GM19395 (cell line): ENCODE measurements around the gene ZNF749.

Source experiments
- ATAC-seq: cut with Tn5 transposase; IDR thresholded peaks from one replicate; pipeline ENCODE4 v1.9.1; 2021; ENCODE audit warnings: mild to moderate bottlenecking, moderate library complexity; ENCODE audit not compliant: unreplicated experiment

The ZNF749 gene

DNA sequence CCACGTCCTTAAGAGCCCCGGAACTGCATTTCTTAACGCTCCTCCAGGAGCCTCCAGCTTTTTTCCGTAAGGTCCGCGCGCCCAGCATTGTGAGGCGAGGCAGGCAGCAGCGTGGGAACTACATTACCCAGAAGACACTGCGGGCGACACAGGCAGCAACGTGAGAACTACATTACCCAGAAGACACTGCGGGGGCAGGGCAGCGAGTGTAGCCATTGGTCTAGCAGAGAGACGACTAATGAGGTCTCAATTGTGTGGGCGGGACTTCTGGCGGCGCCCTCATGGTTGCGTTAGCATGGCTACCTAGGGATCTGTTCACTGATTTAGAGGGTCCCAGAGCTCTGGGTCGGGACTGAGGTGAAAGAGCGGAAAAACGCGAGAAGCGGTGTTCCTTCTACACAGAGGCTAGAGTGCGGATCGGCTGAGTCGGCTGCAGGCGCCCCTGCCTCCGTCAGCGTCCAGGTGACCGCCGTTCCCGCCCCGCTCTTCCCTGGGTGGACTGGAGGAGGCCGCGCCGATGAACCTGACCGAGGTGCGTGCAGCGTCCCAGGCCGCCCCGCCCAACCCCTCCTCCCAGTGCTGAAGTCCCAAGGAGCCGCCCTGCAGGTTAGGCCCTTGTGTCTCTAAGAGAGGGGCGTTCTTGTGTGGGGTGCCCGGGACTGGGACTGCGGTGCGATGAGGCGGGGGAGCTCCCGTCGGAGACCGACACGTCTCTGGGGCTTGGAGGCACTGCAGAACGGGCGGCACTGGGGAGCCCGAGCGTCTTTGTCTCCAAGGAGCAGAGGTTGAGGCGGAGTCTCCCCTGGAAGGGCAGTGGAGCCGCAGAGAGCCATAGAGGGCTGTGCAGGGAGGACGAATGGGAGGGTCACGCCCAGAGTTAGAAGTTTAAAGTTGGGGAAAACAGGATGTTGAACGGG is at the start of gene ZNF749:
TSS of gene ZNF749 (plus strand) at position 264 of the 917 bp plus-strand sequence. CDS start at position 518, 254 bp downstream.
- ATAC-seq = peak; percentile 98

DNA sequence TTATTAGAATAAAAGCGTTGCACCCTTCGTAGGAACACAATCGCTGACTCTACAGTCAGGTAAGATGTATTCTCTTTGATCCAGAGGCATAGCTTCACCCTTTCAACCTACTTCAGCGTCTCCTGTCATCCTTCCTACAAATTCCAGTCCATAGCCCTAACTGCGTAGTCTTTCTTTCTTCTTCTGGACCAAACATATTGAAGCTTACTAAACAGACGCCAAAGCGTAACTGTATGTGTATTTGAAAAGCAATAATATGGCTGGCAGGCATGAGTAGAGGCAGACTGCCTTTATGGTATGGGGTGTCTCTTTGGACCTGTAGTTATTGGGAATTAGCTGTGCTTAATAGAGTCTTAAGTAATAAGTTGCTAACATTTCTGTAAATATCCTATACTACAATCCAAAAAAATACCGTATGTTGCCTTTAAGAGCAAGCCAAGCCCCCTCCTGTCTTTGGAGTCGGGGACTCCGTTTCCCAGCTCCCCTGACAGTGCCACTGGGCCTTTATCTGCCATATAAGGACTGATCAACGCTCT is 45.9 kb upstream of the ZNF749 start:
- peak; percentile 5 for ATAC-seq

DNA sequence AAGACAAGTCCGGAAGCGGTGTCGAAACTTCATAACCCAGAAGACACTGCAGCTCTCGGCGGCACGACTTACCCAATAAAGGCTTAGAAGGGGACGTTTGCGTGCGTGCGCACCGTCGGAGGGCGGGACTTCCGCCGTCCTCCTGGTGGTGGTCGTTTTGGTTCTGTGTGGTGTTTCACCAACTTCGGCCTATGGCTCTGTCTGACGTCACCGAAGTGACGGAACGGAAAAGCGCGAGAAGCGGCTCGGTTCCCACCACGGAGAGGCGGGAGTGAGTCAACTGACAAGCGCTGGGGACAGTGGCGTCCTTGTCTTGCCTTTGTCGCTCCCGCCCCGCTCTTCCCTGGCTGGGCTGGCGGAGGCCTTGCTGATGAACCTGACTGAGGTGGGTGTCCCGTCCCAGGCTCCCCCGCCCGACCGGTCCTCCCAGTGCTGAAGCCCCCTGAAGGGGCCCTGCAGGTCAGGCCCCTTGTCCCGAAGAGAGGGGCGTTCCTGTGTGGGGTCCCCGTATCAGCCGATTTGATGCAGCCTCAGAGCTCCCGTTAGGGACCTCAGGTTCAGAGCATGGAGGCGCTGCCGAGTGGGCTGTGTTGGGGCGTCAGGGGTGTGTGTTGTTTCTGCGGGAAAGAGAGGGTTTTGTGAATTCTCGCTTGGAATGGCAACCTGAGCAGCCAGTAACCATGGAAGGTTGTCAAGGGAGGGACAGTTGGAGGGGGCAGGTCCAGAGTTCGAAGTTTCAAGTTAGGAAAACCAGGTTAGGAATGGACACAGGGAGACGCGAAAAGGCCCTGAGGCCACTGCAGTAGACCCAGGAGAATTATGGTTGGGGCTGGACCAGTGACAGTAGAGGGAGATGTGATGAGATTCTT is 45.2 kb upstream of the ZNF749 start, which contains the start of gene ZNF548:
TSS of gene ZNF548 (plus strand) at position 125 of the 869 bp plus-strand sequence. CDS start at position 371, 246 bp downstream.
- peak; percentile 95 for ATAC-seq

DNA sequence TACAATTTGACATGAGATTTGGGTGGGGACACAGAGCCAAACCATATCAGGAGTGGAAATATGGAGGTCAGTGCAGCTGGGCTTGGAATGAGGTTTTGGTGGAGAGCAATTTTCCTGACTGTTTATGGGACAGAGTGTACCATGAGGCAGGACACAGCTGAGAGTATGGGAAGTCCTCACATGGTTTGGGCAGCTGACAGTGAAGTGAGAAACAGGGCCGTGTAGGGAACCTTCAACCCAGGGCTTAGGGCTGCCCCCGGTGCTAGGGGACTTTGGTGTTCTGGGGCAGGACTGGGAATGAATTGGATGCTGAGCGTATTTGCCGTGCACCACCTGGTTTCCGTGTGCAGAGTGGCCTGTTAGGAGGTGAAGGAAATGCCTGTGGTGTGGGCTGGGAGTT is 39.4 kb upstream of the ZNF749 start:
- ATAC-seq = no peak

DNA sequence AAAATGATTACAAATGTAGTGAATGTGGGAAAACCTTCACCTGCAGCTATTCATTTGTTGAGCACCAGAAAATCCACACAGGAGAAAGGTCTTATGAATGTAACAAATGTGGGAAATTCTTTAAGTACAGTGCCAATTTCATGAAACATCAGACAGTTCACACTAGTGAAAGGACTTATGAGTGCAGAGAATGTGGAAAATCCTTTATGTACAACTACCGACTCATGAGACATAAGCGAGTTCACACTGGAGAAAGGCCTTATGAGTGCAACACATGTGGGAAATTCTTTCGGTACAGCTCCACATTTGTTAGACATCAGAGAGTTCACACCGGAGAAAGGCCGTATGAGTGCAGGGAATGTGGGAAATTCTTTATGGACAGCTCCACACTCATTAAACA is 36.3 kb upstream of the ZNF749 start:
- no peak for ATAC-seq

DNA sequence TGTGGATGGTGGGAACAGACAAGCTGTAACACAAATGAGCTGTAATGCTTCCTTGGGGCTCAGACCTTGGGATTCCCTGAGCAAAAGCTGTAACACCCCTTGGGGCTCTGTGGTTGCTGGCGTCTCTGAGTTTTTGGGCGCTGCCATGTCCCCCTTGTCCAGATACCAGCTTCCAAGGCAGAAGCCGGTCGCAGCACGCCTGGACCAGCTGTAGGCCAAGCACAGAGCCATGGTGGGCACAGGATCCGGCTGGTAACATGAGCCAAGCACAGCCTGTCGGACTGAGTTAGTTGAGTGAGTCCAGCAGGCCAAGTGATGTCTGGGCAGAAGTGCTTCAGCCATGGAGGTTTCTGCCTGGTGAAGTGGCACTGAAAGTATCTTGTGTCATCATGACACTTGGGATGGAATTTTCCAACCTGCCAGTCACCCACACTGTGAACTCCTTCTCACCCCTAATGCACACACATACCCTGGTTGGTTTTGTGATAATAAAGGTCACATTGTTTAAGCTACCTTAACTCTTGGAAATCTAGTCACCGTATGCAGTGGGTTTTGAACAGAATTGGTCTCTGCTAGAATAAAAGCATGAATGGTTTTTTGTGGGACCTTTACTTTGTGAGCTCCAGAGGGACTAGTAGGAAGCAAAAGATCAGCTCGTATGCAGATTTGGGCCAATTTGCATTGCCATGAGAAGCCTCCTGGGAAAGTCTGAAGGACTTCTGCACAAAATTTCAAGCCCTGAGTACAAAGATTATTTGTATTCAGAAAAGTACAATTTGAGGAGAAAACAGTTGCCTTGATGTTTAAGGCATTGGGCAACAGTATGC is 31.2 kb upstream of the ZNF749 start:
- no peak for ATAC-seq

DNA sequence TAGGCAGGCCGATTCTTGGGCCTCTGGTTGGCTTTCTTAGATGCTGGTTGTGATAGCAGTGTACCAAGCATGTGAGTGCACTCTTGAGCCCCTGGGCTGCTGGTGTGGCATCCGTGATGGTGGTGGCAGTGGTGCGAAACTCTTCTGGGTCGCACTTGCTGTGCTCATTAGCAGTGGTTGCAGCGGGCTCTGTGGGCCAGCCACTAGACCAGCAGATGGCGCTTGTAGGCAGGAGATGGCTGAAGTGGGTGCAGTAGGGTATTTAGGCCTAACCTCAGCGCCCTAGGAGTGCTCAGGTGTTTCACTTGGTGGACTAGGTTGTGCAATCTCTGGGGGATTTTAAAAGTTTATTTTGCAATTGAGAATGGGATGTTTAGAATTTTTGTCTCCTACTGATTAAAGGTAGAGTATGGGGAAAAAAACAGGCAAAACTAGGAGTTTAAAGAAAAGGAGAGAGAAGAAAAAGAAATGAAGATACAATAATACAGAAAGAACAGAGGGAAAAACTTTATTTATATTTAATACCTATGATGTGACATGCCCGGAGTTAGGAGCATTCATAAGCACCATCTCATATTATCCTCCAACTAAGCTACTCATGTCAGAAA is 28.5 kb upstream of the ZNF749 start:
- ATAC-seq = no peak

DNA sequence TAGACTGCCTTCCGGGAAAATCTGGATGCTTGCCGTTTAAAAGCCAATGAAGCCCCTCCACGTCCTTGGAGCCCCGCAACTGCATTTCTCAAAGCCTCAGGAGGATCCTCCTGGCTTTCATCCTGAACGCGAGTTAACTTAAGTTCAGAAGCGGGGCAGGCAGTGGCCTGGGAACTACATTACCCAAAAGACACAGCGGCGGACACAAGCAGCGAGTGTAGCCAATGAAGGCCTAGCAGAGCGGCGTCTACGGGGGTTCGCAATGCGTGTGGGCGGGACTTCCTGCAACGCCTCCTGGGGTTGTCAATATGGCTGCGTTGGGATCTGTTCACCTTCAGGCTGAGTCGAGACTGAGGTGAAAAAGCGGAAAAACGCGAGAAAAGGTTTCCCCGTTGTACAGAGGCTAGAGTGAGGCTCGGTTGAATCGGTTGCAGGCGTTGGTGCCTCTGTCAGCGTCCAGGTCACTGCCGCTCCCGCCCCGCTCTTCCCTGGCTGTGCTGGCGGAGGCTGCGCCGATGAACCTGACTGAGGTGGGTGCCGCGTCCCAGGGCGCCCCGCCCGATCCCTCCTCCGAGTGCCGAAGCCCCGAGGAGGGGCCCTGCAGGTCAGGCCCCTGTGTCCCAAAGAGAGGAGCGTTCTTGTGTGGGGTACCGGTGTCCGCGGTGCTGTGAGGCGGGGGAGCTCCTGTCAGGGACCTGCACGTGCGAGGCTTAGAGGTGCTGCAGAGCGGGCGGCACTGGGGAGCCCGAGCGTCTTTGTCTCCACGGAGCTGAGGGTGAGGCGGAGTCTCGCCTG is 24.1 kb upstream of the ZNF749 start, which contains the start of gene ZNF17:
TSS of gene ZNF17 (plus strand) at position 285 of the 795 bp plus-strand sequence. CDS start 2,455 bp downstream, outside the sequence.
- ATAC-seq = peak; percentile 99

DNA sequence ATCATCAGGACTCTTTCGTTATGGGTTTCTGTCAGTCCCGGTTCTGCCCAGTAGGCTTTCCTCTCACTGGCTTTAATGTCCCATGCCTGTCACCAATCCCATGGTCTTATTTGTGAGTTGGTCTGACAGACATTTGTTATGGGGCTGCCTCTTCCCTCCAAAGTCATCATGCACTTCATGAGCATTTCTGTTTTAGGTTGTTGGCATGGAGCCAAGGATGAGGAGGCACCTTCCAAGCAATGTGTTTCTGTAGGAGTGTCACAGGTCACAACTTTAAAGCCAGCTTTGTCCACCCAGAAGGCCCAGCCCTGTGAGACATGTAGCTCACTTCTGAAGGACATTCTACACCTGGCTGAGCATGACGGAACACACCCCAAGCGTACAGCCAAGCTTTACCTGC is 15.7 kb upstream of the ZNF749 start:
- ATAC-seq = no peak

DNA sequence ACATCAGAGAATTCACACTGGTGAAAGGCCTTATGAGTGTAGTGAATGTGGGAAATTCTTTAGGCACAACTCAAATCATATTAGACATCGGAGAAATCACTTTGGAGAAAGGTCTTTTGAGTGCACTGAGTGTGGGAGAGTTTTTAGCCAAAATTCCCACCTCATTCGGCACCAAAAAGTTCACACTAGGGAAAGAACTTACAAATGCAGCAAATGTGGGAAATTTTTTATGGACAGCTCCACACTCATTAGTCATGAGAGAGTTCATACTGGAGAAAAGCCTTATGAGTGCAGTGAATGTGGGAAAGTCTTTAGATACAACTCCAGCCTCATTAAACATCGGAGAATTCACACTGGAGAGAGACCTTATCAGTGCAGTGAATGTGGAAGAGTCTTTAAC is 14.1 kb upstream of the ZNF749 start:
- ATAC-seq = no peak

DNA sequence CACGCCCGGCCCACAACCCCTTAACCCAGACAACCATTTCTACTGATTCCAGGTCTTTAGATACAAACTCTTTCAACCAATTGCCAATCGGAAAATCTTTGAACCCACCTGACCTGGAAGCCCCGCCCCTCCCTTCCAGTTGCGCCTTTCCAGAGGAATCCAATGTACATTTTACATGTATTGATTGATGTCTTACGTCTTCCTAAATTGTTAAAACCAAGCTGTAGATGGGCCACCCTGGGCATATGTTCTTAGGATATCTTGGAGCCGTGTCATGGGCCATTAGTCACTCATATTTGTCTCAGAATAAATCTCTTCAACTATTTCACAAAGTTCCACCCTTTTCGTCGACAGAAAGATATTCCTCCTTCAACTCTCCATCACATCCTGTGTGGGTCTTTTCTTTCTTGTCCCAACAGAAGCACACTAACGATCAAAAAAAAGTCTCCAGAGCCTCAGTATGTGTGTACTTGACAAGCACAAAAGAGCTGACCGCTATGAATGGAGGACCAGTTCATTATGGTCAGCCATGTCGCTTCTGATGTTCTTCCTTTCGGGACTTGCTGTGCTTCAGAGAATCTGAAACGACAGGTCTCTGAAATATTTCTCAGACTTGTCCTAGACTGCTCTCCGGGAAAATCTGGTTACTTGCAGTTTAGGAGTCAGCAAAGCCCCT is 601 bp upstream of the ZNF749 start:
- ATAC-seq = peak; percentile 9

DNA sequence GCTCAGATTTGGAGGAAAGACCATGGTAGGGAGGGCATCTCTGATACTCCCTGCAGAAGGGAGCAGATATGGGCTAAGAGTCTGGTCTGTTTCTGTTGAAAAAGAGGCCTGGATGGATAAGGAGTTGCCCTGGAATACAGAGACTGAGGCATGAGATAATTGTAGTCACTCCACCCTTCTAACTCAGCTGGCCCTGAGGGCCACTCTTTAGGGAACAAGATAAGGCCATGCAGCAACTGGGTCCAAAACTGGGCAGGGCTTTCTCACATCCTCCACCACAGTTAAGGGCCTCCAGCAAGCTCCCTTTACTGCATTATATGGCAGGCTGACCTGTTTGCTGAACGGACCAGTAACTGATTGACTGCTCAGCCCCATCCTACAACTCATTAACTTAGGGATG is 1.3 kb downstream of the ZNF749 start:
- no peak for ATAC-seq

DNA sequence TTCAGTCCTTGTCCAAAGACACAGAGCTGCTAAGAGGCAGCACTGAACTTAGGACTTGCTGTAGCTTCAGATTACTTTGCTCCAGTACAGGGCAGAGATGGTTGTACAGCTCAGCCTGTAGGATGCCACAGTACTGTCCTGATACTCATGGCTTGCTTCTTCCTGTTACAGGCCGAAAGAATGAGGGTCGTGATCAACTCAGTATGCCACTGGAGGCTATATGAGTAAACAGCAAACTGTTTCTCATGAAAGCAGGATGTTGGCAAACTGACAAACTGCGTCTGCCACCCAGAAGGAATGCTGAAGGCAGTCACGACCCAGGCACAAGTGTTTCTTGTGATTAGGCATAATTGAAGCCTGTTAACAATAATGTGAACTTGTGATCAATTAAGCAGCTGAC is 2.8 kb downstream of the ZNF749 start:
- ATAC-seq = no peak

DNA sequence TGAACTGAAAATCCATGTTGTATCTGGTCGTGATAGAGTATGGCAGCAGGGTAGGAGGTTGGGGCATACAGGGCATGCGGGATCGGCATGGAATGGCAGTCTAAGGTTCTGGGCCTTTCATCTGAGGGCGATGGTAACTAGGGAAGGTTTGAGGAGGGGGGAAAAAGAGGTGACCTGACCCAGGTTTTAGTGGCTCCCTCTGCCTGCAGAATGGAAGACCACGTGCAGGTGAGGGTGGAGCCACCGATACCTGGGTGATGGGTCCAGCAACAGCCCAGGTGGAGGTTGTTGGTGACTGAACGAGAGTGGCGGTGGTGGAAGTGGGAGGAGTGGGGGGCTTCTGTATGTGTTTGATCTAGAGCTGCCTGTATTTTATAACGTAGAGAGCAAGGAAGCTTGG is 3.8 kb downstream of the ZNF749 start:
- no peak for ATAC-seq

DNA sequence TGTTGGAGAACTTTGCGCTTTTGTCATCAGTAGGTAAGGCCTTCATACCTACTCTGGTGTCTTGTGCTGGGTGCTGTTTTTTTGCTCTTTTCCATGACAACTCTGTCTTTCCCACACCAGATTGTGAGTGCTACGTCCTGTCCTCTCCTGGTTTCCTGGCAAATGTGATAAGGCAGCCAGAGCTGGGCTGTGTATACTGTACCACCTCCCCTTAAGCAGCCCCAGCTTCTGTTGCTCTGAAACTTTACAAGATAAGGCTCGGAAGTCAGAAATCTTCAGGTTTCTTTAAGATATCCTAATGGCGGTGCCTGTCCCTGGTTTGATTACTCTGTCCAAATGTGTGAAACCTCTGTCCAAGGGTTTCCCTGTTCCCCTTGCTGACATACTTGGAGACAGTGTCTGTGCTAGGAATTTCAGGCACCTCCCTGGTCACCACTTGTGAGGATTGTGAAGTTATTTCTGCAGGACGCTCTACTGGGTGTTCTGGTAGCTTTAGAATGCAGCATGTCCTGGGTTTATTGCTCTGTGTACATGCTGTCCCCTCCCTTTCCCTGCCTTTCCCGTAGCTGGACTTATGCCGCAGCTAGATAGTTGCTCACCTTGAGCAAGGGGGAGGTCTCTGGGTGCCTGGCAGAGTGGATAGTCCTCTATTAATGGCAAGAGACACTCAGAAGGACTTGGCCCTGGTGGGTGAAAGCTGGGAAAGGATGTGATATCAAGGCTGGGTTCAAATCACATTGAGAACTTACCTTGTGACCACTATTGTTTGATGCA is 7.0 kb downstream of the ZNF749 start:
- no peak for ATAC-seq

DNA sequence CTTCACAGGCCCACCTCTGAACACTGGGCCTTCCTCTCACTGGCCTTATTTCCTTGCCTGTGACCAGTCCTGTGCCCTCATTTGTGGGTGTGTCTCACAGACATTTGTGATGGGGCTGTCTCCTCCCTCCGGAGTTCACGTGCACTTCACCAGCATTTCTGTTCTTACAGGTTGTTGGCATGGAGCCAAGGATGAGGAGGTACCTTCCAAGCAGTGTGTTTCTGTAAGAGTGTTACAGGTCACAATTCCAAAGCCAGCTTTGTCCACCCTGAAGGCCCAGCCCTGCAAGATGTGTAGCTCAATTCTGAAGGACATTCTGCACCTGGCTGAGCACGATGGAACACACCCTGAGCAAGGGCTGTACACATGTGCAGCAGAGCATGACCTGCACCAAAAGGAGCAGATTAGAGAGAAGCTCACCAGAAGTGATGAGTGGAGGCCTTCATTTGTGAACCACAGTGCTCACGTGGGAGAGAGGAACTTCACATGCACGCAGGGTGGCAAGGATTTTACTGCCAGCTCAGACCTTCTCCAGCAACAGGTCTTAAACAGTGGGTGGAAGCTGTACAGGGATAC is 8.1 kb downstream of the ZNF749 start:
- ATAC-seq = no peak

DNA sequence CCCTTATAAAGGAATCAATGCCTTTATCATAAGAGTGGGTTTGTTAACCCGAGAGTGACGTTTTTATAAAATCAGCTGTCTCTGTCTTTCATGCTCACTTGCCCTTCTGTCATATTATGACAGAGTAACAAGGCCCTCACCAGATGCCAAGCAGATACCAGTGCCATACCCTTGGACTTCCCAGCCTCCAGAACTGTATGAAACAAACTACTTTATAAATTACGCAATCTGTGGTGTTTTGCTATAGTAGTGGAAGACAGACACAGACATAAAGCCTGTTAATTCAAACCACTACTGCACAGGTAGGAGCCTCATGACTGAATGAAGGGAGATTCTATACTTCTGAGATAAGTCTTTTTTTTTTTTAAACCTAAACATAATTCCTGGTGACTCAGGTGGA is 17.2 kb downstream of the ZNF749 start:
- no peak for ATAC-seq
